ENCODE measurements around the gene CHPF2. TPM values are rescaled to one million over a fixed set of nuclear protein-coding genes. Genes with fewer than 3 reads are reported as not detected.

Gene CHPF2
- total and polyA plus RNA-seq, 10 donors: 16.3 to 55.4 (median 43.7) TPM

DNA sequence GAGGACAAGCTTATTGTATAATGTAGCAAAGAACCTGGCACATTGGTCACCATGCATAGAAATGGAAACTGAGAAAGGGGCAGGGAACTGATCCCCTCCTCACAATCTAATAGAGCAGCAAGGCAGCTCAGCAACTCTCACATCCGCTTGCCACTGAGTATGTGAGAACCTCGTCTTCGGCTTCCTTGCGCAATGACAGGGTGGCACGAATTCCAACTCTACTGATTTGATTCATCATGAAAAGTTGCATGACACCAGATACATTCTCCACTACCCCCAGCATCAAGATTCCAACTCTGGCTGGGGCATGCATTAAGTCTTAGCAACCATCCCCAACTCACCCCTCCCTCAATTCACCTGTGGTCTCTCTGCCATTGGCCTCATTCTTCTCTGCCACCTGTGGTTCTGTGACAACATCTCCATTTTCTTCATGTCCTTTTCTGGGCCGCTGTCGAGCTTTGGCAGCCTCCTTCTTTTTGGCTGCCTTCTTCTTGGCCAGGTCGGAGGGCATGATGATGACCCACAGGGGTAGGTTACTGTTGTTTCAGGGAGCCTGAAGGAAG, 6.3 kb upstream of the CHPF2 start:
- intact Hi-C loops (cut with DNase I; ENCODE audit: low total_unique reads): no loop called here
- no peaks in the 10 kb centered on the region for H3K27me3 ChIP-seq (replicated peaks in 1 of 7)
- peaks cover 13 to 35% (median 26%) of the 10 kb centered on the region in 6 donors for H3K4me1 ChIP-seq
- DNase-seq: peak; percentile 45
- H3K27ac ChIP-seq: peak overlapping the region in 2 of 8 donors; percentile 84 to 88
- peaks cover 4 to 44% (median 38%) of the 10 kb centered on the region in 6 donors for H3K36me3 ChIP-seq
- WGBS, 5 donors: 45 to 68% (median 62%) methylated on average over 8 of the region's 8 CpGs
- H3K9me3 ChIP-seq: no peaks in the 10 kb centered on the region
- H3K4me3 ChIP-seq: peak overlapping the region; percentile 48 to 94 (median 90)
- no peak for TF ChIP-seq POLR2A (IDR thresholded peaks at IDR 0.05)
- no peak for TF ChIP-seq POLR2AphosphoS5 (IDR thresholded peaks at IDR 0.05)
- no peak for TF ChIP-seq CTCF (IDR thresholded peaks at IDR 0.05 in 8 of 11, conservative IDR thresholded peaks at IDR 0.05 in 3 of 11)

- Histone ChIP-seq H3K36me3 (peaks cover 4 to 39% (median 34%) of the 10 kb centered on the region in 6 donors), H3K27ac (peak overlapping the region in 7 of 8 donors; percentile 62 to 89 (median 84)), H3K4me3 (peak overlapping the region; percentile 48 to 94 (median 90)), H3K4me1 (peaks cover 14 to 40% (median 29%) of the 10 kb centered on the region in 6 donors), H3K9me3 (no peaks in the 10 kb centered on the region), H3K27me3 (replicated peaks in 1 of 7) (no peaks in the 10 kb centered on the region)
- WGBS, 5 donors: 1 to 5% (median 2%) methylated on average over 15 of the region's 15 CpGs
- intact Hi-C loops (cut with DNase I; ENCODE audit: low total_unique reads): no loop called here
- no peak for DNase-seq
- TF ChIP-seq CTCF (IDR thresholded peaks at IDR 0.05 in 8 of 11, conservative IDR thresholded peaks at IDR 0.05 in 3 of 11): no peak
Measured at GRCh38 chr7:151226560-151226874, 5.8 kb upstream of the CHPF2 start.

GRCh38 chr7:151226875-151227782, 5.2 kb upstream of the CHPF2 start, which contains the start of gene ABCF2:
Gene ABCF2 (minus strand): TSS chr7:151227205. CDS start chr7:151226458, 747 bp downstream.
- Histone ChIP-seq H3K4me1 (peaks cover 17 to 46% (median 34%) of the 10 kb centered on the region in 6 donors), H3K9me3 (no peaks in the 10 kb centered on the region), H3K27me3 (replicated peaks in 1 of 7) (no peaks in the 10 kb centered on the region), H3K4me3 (peak within 1 kb of the TSS; percentile 48 to 94 (median 90)), H3K27ac (peak within 1 kb of the TSS; percentile 43 to 89 (median 79)), H3K36me3 (peaks cover 4 to 33% (median 27%) of the 10 kb centered on the region in 6 donors)
- intact Hi-C loops (cut with DNase I; ENCODE audit: low total_unique reads): no loop called here
- WGBS, 5 donors: 0 to 1% (median 0%) methylated on average over 59 to 68 of the region's 68 CpGs
- TF ChIP-seq POLR2A (IDR thresholded peaks at IDR 0.05) (peak; percentile 5 to 31 (median 7)), CTCF (IDR thresholded peaks at IDR 0.05 in 8 of 11, conservative IDR thresholded peaks at IDR 0.05 in 3 of 11) (peak in 3 of 11 experiments; percentile 14 to 46 (median 32)), POLR2AphosphoS5 (IDR thresholded peaks at IDR 0.05) (peak; percentile 88 to 94 (median 90))
- DNase-seq: peak; percentile 100

Measured in spleen (tissue), 11 donors.